ENCODE results near the gene NIPBL.

GRCh38 chr5:37090123-37090726, 213.7 kb downstream of the NIPBL start:
- TF ChIP-seq EP300 (IDR thresholded peaks at IDR 0.05; ENCODE audit: borderline replicate concordance in 1 of 2, low read depth in 1 of 2, low read length in 1 of 2) (no peak), SMC3 (IDR thresholded peaks at IDR 0.05; ENCODE audit: low read depth, low read length) (no peak), CTCF (IDR thresholded peaks at IDR 0.05) (no peak), RAD21 (IDR thresholded peaks at IDR 0.05; ENCODE audit: low read length) (no peak), FOXM1 (IDR thresholded peaks at IDR 0.05; ENCODE audit: low read depth) (no peak), RFX5 (IDR thresholded peaks at IDR 0.05; ENCODE audit: low read length) (no peak), POLR2AphosphoS5 (IDR thresholded peaks at IDR 0.05; ENCODE audit: low read depth, low read length) (no peak), ZBTB33 (IDR thresholded peaks at IDR 0.05; ENCODE audit: borderline replicate concordance, low read depth) (no peak)

All from SK-N-SH (cell line).